Spleen (tissue), 7 donors: Measurements from ENCODE around the gene OR13C4.

Source experiments
- POLR2A ChIP-seq, 3 donors: fragments of 450-650 bp; IDR thresholded peaks; one replicate each; pipeline ENCODE4 v1.5.1; 2017; ENCODE audit warnings: antibody characterized with exemption in 3 of 3, mild to moderate bottlenecking in 1 of 3
- POLR2AphosphoS5 ChIP-seq, 3 donors: sonication (generic); formaldehyde crosslinking; IDR thresholded peaks; one replicate each; pipeline ENCODE4 v1.5.1; 2017; ENCODE audit warnings: antibody characterized with exemption in 3 of 3
- TF ChIP-seq, protein P1 (sequence below), 11 experiments: fragments of 200-600 bp in 7 of 11; fragments of 450-650 bp in 4 of 11; sonication (generic) in 4 of 11; IDR thresholded peaks in 8 of 11; conservative IDR thresholded peaks in 3 of 11; 1 replicate in 7 of 11; 2 replicates in 4 of 11; pipeline versions ENCODE4 v1.4.0 to v1.8.0; 2016 to 2021; ENCODE audit warnings: antibody characterized with exemption in 11 of 11, inconsistent platforms in 4 of 11, mild to moderate bottlenecking in 1 of 11
- donor health status: DM: no; HTN: no; CAD: no; lungs with moderate emphysema.
- donor health status: DM: no; HTN: no; CAD: no.
- donor health status: DM: no; HTN: no; CAD: no.

DNA sequence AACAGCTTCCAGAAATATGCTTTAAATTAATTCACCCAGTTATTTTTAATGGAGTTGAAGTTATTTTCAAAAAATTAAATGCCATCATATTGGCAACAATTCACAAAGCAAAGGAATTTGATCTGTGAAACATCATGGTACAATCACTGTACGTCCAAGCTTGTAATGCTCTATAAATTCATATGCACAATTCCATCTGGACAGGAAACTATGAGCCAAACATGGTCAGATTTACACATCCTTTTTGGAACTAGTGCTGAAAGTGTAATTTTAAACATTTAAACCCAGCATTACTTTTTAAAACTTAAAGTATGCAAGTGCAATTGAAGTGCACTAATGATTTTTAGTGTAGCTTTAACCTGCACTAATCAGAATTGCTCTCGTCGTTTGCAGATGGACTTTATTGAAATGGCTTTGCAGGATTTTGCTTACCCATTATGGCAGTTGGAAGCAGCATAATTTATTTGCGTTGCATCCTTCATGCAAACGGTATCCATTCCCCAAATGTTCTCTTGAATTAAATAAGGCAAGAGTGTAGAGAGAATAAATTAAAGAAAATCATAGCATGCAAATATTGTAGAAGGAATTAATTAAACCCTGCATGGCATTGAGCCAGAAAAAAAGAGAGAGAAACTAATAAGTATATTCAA lies 44.0 kb downstream of the OR13C4 start:
- no peak for TF ChIP-seq POLR2A (IDR thresholded peaks at IDR 0.05)
- TF ChIP-seq, protein P1, sequence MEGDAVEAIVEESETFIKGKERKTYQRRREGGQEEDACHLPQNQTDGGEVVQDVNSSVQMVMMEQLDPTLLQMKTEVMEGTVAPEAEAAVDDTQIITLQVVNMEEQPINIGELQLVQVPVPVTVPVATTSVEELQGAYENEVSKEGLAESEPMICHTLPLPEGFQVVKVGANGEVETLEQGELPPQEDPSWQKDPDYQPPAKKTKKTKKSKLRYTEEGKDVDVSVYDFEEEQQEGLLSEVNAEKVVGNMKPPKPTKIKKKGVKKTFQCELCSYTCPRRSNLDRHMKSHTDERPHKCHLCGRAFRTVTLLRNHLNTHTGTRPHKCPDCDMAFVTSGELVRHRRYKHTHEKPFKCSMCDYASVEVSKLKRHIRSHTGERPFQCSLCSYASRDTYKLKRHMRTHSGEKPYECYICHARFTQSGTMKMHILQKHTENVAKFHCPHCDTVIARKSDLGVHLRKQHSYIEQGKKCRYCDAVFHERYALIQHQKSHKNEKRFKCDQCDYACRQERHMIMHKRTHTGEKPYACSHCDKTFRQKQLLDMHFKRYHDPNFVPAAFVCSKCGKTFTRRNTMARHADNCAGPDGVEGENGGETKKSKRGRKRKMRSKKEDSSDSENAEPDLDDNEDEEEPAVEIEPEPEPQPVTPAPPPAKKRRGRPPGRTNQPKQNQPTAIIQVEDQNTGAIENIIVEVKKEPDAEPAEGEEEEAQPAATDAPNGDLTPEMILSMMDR (IDR thresholded peaks at IDR 0.05 in 8 of 11, conservative IDR thresholded peaks at IDR 0.05 in 3 of 11) = no peak
- TF ChIP-seq POLR2AphosphoS5 (IDR thresholded peaks at IDR 0.05) = no peak
